Measurements from ENCODE around the gene TWF2.

TWF2 gene

GRCh38 chr3:52198643-52199608 is 40.0 kb downstream of the TWF2 start:
- no peak for DNase-seq

- peak; percentile 62 to 94 for DNase-seq
Measured at GRCh38 chr3:52197842-52198625, 40.9 kb downstream of the TWF2 start, which contains the start of gene ALAS1. TSS of gene ALAS1 (plus strand) at chr3:52198160. CDS start at chr3:52199242, 1,082 bp downstream.

- no peak for DNase-seq
Measured at GRCh38 chr3:52197499-52197841, 41.5 kb downstream of the TWF2 start.

- peak in 1 of 2 experiments; percentile 59 for DNase-seq
Measured at GRCh38 chr3:52196977-52197376, 42.0 kb downstream of the TWF2 start.

GRCh38 chr3:52195823-52196331 is 43.1 kb downstream of the TWF2 start:
- DNase-seq = no peak

GRCh38 chr3:52195291-52195597 is 43.7 kb downstream of the TWF2 start:
- no peak for DNase-seq

- no peak for DNase-seq
Measured at GRCh38 chr3:52194485-52195290, 44.3 kb downstream of the TWF2 start.

- no peak for DNase-seq
Measured at GRCh38 chr3:52193065-52193464, 45.9 kb downstream of the TWF2 start.

GRCh38 chr3:52191663-52192062 is 47.3 kb downstream of the TWF2 start:
- no peak for DNase-seq

- no peak for DNase-seq
Measured at GRCh38 chr3:52190294-52191074, 48.5 kb downstream of the TWF2 start.

- DNase-seq = no peak
Measured at GRCh38 chr3:52188556-52188955, 50.4 kb downstream of the TWF2 start.

- DNase-seq = no peak
Measured at GRCh38 chr3:52186729-52187128, 52.2 kb downstream of the TWF2 start.

- DNase-seq = no peak
Measured at GRCh38 chr3:52185837-52186236, 53.1 kb downstream of the TWF2 start.

GRCh38 chr3:52185311-52185710 is 53.6 kb downstream of the TWF2 start:
- DNase-seq = no peak

- DNase-seq = no peak
Measured at GRCh38 chr3:52184690-52185089, 54.3 kb downstream of the TWF2 start.

- DNase-seq = no peak
Measured at GRCh38 chr3:52183786-52184445, 55.0 kb downstream of the TWF2 start.

- DNase-seq = no peak
Measured at GRCh38 chr3:52182691-52183090, 56.3 kb downstream of the TWF2 start.

- no peak for DNase-seq
Measured at GRCh38 chr3:52182196-52182595, 56.8 kb downstream of the TWF2 start.

GRCh38 chr3:52181543-52181942 is 57.4 kb downstream of the TWF2 start:
- DNase-seq = no peak
